Activated CD8-positive, alpha-beta T cell treated with anti-CD3 and anti-CD28 coated beads, Interleukin-2, amount 10 ng/mL, durations not matched to agents 7 days and 5 days (primary cell): ENCODE data around the gene SEC22B. TPM values are rescaled to one million over a fixed set of nuclear protein-coding genes. Genes with fewer than 3 reads are reported as not detected.
A peak's percentile ranks its signal among the peaks of the same experiment; 100 is the strongest.
"Not testable (repeated sequence)": the region's sequence is repeated elsewhere in the genome, so short reads cannot be mapped to it uniquely, and the experiment has no call there.

ENCODE experiments used
- ATAC-seq: fragments of 150-1000 bp; cut with Tn5 transposase; one replicate; pipeline ENCODE4 v1.10.0; 2021; ENCODE audit warnings: moderate library complexity
- CTCF ChIA-PET: fragments of 350-600 bp; sonication (Branson Sonifier 250); formaldehyde crosslinking; loops from one replicate; lab custom pipeline; 2021; ENCODE audit warnings: antibody characterized with exemption; lab: Charles Lee
- POLR2A ChIA-PET: fragments of 350-600 bp; sonication (Branson Sonifier 250); formaldehyde crosslinking; loops from one replicate; lab custom pipeline; 2021; ENCODE audit warnings: antibody characterized with exemption; lab: Charles Lee
- DNase-seq: peaks from one replicate; pipeline ENCODE4 v3.0.0-alpha.2; 2020
- H3K27ac Mint-ChIP-seq: one replicate; pipeline ENCODE4 v1.8.0; 2021; ENCODE audit warnings: mild to moderate bottlenecking, mixed read lengths
- H3K27me3 Mint-ChIP-seq: one replicate; pipeline ENCODE4 v1.8.0; 2021; ENCODE audit warnings: low read depth, mixed read lengths
- H3K36me3 Mint-ChIP-seq: one replicate; pipeline ENCODE4 v1.8.0; 2021; ENCODE audit warnings: low read depth, mixed read lengths
- H3K4me1 Mint-ChIP-seq: one replicate; pipeline ENCODE4 v1.8.0; 2021; ENCODE audit warnings: low read depth, mixed read lengths
- H3K4me3 Mint-ChIP-seq: one replicate; pipeline ENCODE4 v1.8.0; 2021; ENCODE audit warnings: mild to moderate bottlenecking, mixed read lengths
- H3K9me3 Mint-ChIP-seq: one replicate; pipeline ENCODE4 v1.8.0; 2022; ENCODE audit warnings: mixed read lengths; ENCODE audit not compliant: insufficient read depth
- total RNA-seq, 2 experiments: library from RNA; stranded (reverse); gene quantifications; one replicate each; pipeline ENCODE4 v1.2.3, GENCODE V29; 2021

SEC22B gene
- total RNA-seq, 2 experiments from 2014 or later = 21.9 to 22.4 TPM

- POLR2A ChIA-PET, H3K36me3 Mint-ChIP-seq, CTCF ChIA-PET, H3K27me3 Mint-ChIP-seq, H3K9me3 Mint-ChIP-seq: not testable (repeated sequence)
- Mint-ChIP-seq H3K4me1 (peaks cover 32% of the 10 kb centered on the region), H3K27ac (peak overlapping the region; percentile 64), H3K4me3 (peak overlapping the region; percentile 44)
- DNase-seq (peak; percentile 88), ATAC-seq (peak; percentile 93)
Observed at GRCh38 chr1:120142512-120143263, 33.6 kb downstream of the SEC22B start.

- not testable (repeated sequence) for H3K36me3 Mint-ChIP-seq, ATAC-seq, DNase-seq
Observed at GRCh38 chr1:120141865-120142264, 34.5 kb downstream of the SEC22B start.

DNA sequence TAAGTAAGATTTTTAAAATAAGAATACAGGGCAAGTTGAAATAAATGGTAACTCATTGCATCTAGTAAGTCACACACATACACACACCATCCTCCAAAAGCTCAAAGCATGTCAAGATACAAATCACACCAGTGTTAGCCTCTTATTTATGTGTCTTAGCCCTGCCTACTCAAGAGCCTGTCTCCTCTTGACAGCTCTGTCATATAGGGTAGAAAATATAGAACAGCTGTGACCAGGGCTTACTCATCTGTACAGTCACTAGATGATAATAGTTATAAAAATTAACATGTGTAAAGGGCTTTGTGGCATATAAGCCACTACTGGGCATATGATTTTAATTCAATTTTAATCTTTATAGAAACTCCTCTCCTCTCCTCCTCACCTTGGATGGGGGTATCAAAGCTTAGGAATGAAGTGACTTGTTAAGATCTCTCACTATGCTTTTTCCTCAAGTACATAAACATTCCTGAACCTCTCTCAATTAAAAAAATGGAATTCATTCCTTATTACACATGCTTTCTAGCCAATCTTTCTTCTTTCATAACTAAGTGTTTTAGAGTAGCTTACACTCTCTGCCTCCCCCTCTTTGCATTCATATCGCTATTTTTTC, 35.6 kb downstream of the SEC22B start:
- DNase-seq, H3K27ac Mint-ChIP-seq, H3K9me3 Mint-ChIP-seq, H3K36me3 Mint-ChIP-seq, H3K4me3 Mint-ChIP-seq, H3K27me3 Mint-ChIP-seq, ATAC-seq, CTCF ChIA-PET, POLR2A ChIA-PET: not testable (repeated sequence)
- peaks cover 32% of the 10 kb centered on the region for H3K4me1 Mint-ChIP-seq

More at GRCh38 chr1:120141865-120142264, 34.5 kb downstream of the SEC22B start:
- Mint-ChIP-seq H3K4me1 (peaks cover 32% of the 10 kb centered on the region), H3K4me3 (peak overlapping the region; percentile 44)
- H3K27me3 Mint-ChIP-seq, H3K9me3 Mint-ChIP-seq, H3K27ac Mint-ChIP-seq, CTCF ChIA-PET, POLR2A ChIA-PET: not testable (repeated sequence)

- POLR2A ChIA-PET, CTCF ChIA-PET, H3K4me3 Mint-ChIP-seq: not testable (repeated sequence)
Observed at GRCh38 chr1:120136086-120136485, 40.2 kb downstream of the SEC22B start.

GRCh38 chr1:120133928-120134325, 42.4 kb downstream of the SEC22B start:
- H3K36me3 Mint-ChIP-seq, CTCF ChIA-PET, H3K27ac Mint-ChIP-seq, ATAC-seq, POLR2A ChIA-PET, H3K4me3 Mint-ChIP-seq, DNase-seq, H3K27me3 Mint-ChIP-seq, H3K9me3 Mint-ChIP-seq: not testable (repeated sequence)
- peaks cover 19% of the 10 kb centered on the region for H3K4me1 Mint-ChIP-seq

More at GRCh38 chr1:120136086-120136485, 40.2 kb downstream of the SEC22B start:
- not testable (repeated sequence) for H3K36me3 Mint-ChIP-seq, H3K27me3 Mint-ChIP-seq, H3K27ac Mint-ChIP-seq, ATAC-seq, H3K9me3 Mint-ChIP-seq, DNase-seq
- H3K4me1 Mint-ChIP-seq = peaks cover 15% of the 10 kb centered on the region

GRCh38 chr1:120133228-120133927, 42.9 kb downstream of the SEC22B start:
- ATAC-seq = no peak
- DNase-seq = no peak
- CTCF ChIA-PET = no interaction called here
- no peak overlapping the region for H3K27ac Mint-ChIP-seq
- no peaks in the 10 kb centered on the region for H3K9me3 Mint-ChIP-seq
- H3K27me3 Mint-ChIP-seq = no peaks in the 10 kb centered on the region
- no peak overlapping the region for H3K4me3 Mint-ChIP-seq
- no peaks in the 10 kb centered on the region for H3K36me3 Mint-ChIP-seq
- POLR2A ChIA-PET = no interaction called here
- H3K4me1 Mint-ChIP-seq = peaks cover 20% of the 10 kb centered on the region

GRCh38 chr1:120132406-120132763, 43.9 kb downstream of the SEC22B start:
- POLR2A ChIA-PET, CTCF ChIA-PET, H3K27me3 Mint-ChIP-seq, H3K36me3 Mint-ChIP-seq, H3K4me3 Mint-ChIP-seq, ATAC-seq, H3K27ac Mint-ChIP-seq, DNase-seq, H3K9me3 Mint-ChIP-seq: not testable (repeated sequence)
- H3K4me1 Mint-ChIP-seq = peaks cover 20% of the 10 kb centered on the region

GRCh38 chr1:120131611-120132405, 44.5 kb downstream of the SEC22B start:
- H3K27ac Mint-ChIP-seq, CTCF ChIA-PET, H3K27me3 Mint-ChIP-seq, H3K36me3 Mint-ChIP-seq, H3K4me3 Mint-ChIP-seq, POLR2A ChIA-PET, H3K9me3 Mint-ChIP-seq: not testable (repeated sequence)
- ATAC-seq (peak; percentile 59), DNase-seq (peak; percentile 32)
- peaks cover 20% of the 10 kb centered on the region for H3K4me1 Mint-ChIP-seq

GRCh38 chr1:120127921-120128320, 48.4 kb downstream of the SEC22B start:
- H3K9me3 Mint-ChIP-seq, POLR2A ChIA-PET, H3K27me3 Mint-ChIP-seq, ATAC-seq, H3K36me3 Mint-ChIP-seq, CTCF ChIA-PET, DNase-seq, H3K27ac Mint-ChIP-seq, H3K4me3 Mint-ChIP-seq: not testable (repeated sequence)
- peaks cover 31% of the 10 kb centered on the region for H3K4me1 Mint-ChIP-seq

GRCh38 chr1:120126216-120126615, 50.1 kb downstream of the SEC22B start:
- peaks cover 24% of the 10 kb centered on the region for H3K4me1 Mint-ChIP-seq
- POLR2A ChIA-PET, H3K4me3 Mint-ChIP-seq, H3K36me3 Mint-ChIP-seq, H3K27me3 Mint-ChIP-seq, DNase-seq, ATAC-seq, CTCF ChIA-PET, H3K27ac Mint-ChIP-seq, H3K9me3 Mint-ChIP-seq: not testable (repeated sequence)

DNA sequence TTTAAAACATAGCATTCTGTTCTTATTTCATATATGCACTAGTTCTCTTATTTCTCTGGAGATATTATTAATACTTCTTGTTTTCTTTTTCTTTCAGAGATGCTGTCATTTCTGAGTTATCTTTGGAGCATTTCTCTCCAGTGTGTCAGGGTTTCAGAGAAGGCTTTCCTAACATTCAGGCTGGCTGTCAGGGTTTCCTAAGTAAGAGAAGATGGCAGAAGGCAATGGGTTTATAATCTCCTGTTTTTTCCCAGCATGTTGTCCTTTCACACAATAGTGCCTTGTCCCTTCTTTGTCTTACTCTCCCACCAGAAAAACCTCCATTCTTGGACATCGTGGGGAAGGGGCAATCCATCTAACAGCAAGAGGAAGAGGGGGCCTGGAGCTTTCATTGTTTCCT, 51.7 kb downstream of the SEC22B start:
- DNase-seq, ATAC-seq, H3K36me3 Mint-ChIP-seq, CTCF ChIA-PET, POLR2A ChIA-PET, H3K4me3 Mint-ChIP-seq, H3K9me3 Mint-ChIP-seq, H3K27ac Mint-ChIP-seq, H3K27me3 Mint-ChIP-seq: not testable (repeated sequence)
- peaks cover 23% of the 10 kb centered on the region for H3K4me1 Mint-ChIP-seq
